ENCODE results near the gene DHRS7B. TPM values are rescaled to one million over a fixed set of nuclear protein-coding genes. Genes with fewer than 3 reads are reported as not detected.

Gene DHRS7B
- polyA plus RNA-seq, 1 of the 3 experiments (the other 2 are of a cell fraction), result 17.8 TPM

DNA sequence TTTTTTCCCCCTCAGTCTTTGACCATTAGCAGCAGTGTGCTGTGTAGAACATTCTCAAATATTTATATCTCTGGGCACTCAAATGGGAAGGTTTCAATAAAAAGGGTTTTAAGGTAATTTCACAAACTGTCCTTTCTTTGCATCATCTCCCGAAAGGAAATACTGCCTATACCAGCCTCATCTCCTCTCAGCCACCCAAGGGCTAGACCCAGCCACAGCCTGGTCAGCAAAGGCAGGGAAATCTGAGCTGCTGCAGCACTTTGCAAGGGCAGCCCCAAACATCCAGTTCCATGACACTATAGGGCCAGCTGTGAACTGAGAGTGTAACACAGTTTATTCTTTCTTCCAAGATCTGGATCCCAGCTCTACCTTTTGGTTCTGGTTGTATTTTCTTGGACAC, 58.3 kb downstream of the DHRS7B start:
- Histone ChIP-seq H3K27me3 (ENCODE audit: insufficient read depth) (no peaks in the 10 kb centered on the region), H3K4me3 (ENCODE audit: low read depth in 2 of 2, low read length in 1 of 2) (no peak overlapping the region), H2AFZ (ENCODE audit: low read depth) (no peak overlapping the region), H3K4me1 (ENCODE audit: control insufficient read depth in 1 of 2, insufficient read depth in 2 of 2, low read depth in 1 of 2, low read length in 1 of 2) (no peaks in the 10 kb centered on the region), H4K20me1 (ENCODE audit: insufficient read depth) (no peaks in the 10 kb centered on the region), H3F3A (replicated peaks; ENCODE audit: insufficient read depth) (no peaks in the 10 kb centered on the region), H3K9ac (no peak overlapping the region), H3K36me3 (replicated peaks in 1 of 2; ENCODE audit: control insufficient read depth in 1 of 2, insufficient read depth in 2 of 2, low read length in 1 of 2) (peaks cover 7% of the 10 kb centered on the region in 2 experiments), H3K79me2 (ENCODE audit: insufficient read depth) (no peaks in the 10 kb centered on the region), H3K27ac (ENCODE audit: low read depth in 2 of 2, low read length in 1 of 2) (no peak overlapping the region), H3K4me2 (no peak overlapping the region), H3K9me2 (no peaks in the 10 kb centered on the region), H3K9me3 (no peaks in the 10 kb centered on the region)
- TF ChIP-seq RXRA (IDR thresholded peaks at IDR 0.05; ENCODE audit: borderline replicate concordance, low read depth) (no peak), ELF1 (IDR thresholded peaks at IDR 0.05) (no peak), MXI1 (IDR thresholded peaks at IDR 0.05; ENCODE audit: low read depth, low read length) (no peak), SIN3A (IDR thresholded peaks at IDR 0.05; ENCODE audit: borderline replicate concordance, low read depth, low read length) (no peak), TEAD4 (IDR thresholded peaks at IDR 0.05; ENCODE audit: borderline replicate concordance, insufficient read depth) (no peak), NRF1 (IDR thresholded peaks at IDR 0.05; ENCODE audit: low read depth, low read length) (no peak), YY1 (IDR thresholded peaks at IDR 0.05; ENCODE audit: low read depth) (no peak), GATA2 (CRISPR knock-in tag; IDR thresholded peaks at IDR 0.05) (no peak)
- TF ChIP-seq, protein P1, sequence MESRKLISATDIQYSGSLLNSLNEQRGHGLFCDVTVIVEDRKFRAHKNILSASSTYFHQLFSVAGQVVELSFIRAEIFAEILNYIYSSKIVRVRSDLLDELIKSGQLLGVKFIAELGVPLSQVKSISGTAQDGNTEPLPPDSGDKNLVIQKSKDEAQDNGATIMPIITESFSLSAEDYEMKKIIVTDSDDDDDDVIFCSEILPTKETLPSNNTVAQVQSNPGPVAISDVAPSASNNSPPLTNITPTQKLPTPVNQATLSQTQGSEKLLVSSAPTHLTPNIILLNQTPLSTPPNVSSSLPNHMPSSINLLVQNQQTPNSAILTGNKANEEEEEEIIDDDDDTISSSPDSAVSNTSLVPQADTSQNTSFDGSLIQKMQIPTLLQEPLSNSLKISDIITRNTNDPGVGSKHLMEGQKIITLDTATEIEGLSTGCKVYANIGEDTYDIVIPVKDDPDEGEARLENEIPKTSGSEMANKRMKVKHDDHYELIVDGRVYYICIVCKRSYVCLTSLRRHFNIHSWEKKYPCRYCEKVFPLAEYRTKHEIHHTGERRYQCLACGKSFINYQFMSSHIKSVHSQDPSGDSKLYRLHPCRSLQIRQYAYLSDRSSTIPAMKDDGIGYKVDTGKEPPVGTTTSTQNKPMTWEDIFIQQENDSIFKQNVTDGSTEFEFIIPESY (IDR thresholded peaks at IDR 0.05; ENCODE audit: borderline replicate concordance, low read depth), result no peak
- TF ChIP-seq, protein P2, sequence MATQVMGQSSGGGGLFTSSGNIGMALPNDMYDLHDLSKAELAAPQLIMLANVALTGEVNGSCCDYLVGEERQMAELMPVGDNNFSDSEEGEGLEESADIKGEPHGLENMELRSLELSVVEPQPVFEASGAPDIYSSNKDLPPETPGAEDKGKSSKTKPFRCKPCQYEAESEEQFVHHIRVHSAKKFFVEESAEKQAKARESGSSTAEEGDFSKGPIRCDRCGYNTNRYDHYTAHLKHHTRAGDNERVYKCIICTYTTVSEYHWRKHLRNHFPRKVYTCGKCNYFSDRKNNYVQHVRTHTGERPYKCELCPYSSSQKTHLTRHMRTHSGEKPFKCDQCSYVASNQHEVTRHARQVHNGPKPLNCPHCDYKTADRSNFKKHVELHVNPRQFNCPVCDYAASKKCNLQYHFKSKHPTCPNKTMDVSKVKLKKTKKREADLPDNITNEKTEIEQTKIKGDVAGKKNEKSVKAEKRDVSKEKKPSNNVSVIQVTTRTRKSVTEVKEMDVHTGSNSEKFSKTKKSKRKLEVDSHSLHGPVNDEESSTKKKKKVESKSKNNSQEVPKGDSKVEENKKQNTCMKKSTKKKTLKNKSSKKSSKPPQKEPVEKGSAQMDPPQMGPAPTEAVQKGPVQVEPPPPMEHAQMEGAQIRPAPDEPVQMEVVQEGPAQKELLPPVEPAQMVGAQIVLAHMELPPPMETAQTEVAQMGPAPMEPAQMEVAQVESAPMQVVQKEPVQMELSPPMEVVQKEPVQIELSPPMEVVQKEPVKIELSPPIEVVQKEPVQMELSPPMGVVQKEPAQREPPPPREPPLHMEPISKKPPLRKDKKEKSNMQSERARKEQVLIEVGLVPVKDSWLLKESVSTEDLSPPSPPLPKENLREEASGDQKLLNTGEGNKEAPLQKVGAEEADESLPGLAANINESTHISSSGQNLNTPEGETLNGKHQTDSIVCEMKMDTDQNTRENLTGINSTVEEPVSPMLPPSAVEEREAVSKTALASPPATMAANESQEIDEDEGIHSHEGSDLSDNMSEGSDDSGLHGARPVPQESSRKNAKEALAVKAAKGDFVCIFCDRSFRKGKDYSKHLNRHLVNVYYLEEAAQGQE (IDR thresholded peaks at IDR 0.05; ENCODE audit: low read depth, low read length), result no peak
- TF ChIP-seq, protein P3, sequence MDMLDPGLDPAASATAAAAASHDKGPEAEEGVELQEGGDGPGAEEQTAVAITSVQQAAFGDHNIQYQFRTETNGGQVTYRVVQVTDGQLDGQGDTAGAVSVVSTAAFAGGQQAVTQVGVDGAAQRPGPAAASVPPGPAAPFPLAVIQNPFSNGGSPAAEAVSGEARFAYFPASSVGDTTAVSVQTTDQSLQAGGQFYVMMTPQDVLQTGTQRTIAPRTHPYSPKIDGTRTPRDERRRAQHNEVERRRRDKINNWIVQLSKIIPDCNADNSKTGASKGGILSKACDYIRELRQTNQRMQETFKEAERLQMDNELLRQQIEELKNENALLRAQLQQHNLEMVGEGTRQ (IDR thresholded peaks at IDR 0.05; ENCODE audit: borderline replicate concordance, low read depth, low read length), result no peak
- CTCF ChIA-PET, result interaction anchor here (1.4 kb wide), 1 partner anchor 329 kb away, joined by 4 read pairs; no protein-coding TSS in a partner anchor
- POLR2A ChIA-PET, result no interaction called here
- 93% methylated on average over 1 of the region's 1 CpG for WGBS (ENCODE audit: low lambda C conversion rate)
- no peak for DNase-seq

All from SK-N-SH (cell line).